IMR-90 (cell line): ENCODE results near the gene CLEC4G. TPM values are rescaled to one million over a fixed set of nuclear protein-coding genes. Genes with fewer than 3 reads are reported as not detected.

Source experiments
- ATAC-seq: fragments of 200-7000 bp; cut with Tn5 transposase; 2 replicates; pipeline ENCODE4 v1.9.1; 2020; ENCODE audit warnings: low read depth, mild to moderate bottlenecking, moderate library complexity
- BruUV-seq: library from RNA; stranded (reverse); fragments of 400-500 nt; replicated peaks from 2 replicates; lab custom pipeline; 2021; lab: Mats Ljungman, UMichigan
- CTCF ChIA-PET: fragments of 300-600 bp; formaldehyde crosslinking; extraction: SDS; loops from one replicate; lab custom pipeline; 2021; ENCODE audit warnings: antibody characterized with exemption; lab: Yijun Ruan, JAX
- POLR2A ChIA-PET: fragments of 300-600 bp; sonication (Branson Sonifier 250); formaldehyde crosslinking; loops from one replicate; lab custom pipeline; 2022; ENCODE audit warnings: antibody characterized with exemption; ENCODE audit not compliant: unreplicated experiment; lab: Charles Lee
- DNase-seq: peaks from one replicate; pipeline ENCODE4 v3.0.0; 2013
- H2AFZ ChIP-seq: replicated peaks from 2 replicates; pipeline ENCODE3; 2013; ENCODE audit warnings: low read length, mild to moderate bottlenecking; ENCODE audit not compliant: poor library complexity
- H2AK5ac ChIP-seq: 2 replicates; pipeline ENCODE4 v1.6.1; 2013; ENCODE audit warnings: low read depth, low read length, inconsistent platforms
- H2AK9ac ChIP-seq: replicated peaks from 2 replicates; pipeline ENCODE3; 2013; ENCODE audit warnings: mild to moderate bottlenecking, low read depth, low read length, moderate library complexity; ENCODE audit not compliant: poor library complexity
- H2BK120ac ChIP-seq: 2 replicates; pipeline ENCODE4 v1.6.1; 2013; ENCODE audit warnings: low read depth, low read length, inconsistent platforms
- H2BK15ac ChIP-seq: 3 replicates; pipeline ENCODE4 v1.6.1; 2013; ENCODE audit warnings: low read depth, low read length, inconsistent platforms
- H2BK20ac ChIP-seq: 2 replicates; pipeline ENCODE4 v1.6.1; 2013; ENCODE audit warnings: low read depth, mild to moderate bottlenecking, inconsistent platforms, low read length, moderate library complexity
- H2BK5ac ChIP-seq: 2 replicates; pipeline ENCODE4 v1.6.1; 2013; ENCODE audit warnings: mild to moderate bottlenecking, low read depth, low read length, inconsistent platforms; ENCODE audit not compliant: poor library complexity, severe bottlenecking
- H3K14ac ChIP-seq: replicated peaks from 2 replicates; pipeline ENCODE4 v1.6.1; 2013; ENCODE audit warnings: low read depth, low read length, inconsistent platforms
- H3K18ac ChIP-seq: 2 replicates; pipeline ENCODE4 v1.6.1; 2013; ENCODE audit warnings: low read depth, low read length, control low read depth
- H3K23ac ChIP-seq: 2 replicates; pipeline ENCODE4 v1.6.1; 2013; ENCODE audit warnings: low read depth, low read length, inconsistent platforms
- H3K27ac ChIP-seq: 2 replicates; pipeline ENCODE4 v1.5.1; 2013; ENCODE audit warnings: mild to moderate bottlenecking, control low read depth, low read length; ENCODE audit not compliant: insufficient read depth
- H3K27me3 ChIP-seq: 2 replicates; pipeline ENCODE4 v1.6.1; 2013; ENCODE audit warnings: low read length; ENCODE audit not compliant: control insufficient read depth, insufficient read depth
- H3K36me3 ChIP-seq: 2 replicates; pipeline ENCODE4 v1.6.1; 2013; ENCODE audit warnings: low read length, mixed read lengths; ENCODE audit not compliant: control insufficient read depth, insufficient read depth
- H3K4ac ChIP-seq: 2 replicates; pipeline ENCODE4 v1.6.1; 2013; ENCODE audit warnings: low read depth, low read length, inconsistent platforms
- H3K4me1 ChIP-seq: 2 replicates; pipeline ENCODE4 v1.6.1; 2013; ENCODE audit warnings: low read length, mixed read lengths; ENCODE audit not compliant: control insufficient read depth, insufficient read depth
- H3K4me2 ChIP-seq: 2 replicates; pipeline ENCODE4 v1.6.1; 2013; ENCODE audit warnings: low read depth, mild to moderate bottlenecking, control low read depth, low read length, moderate library complexity
- H3K4me3 ChIP-seq: 2 replicates; pipeline ENCODE4 v1.5.1; 2013; ENCODE audit warnings: low read depth, mild to moderate bottlenecking, control low read depth, low read length, moderate library complexity; ENCODE audit not compliant: insufficient read depth
- H3K56ac ChIP-seq: 2 replicates; pipeline ENCODE4 v1.6.1; 2013; ENCODE audit warnings: low read length, inconsistent platforms; ENCODE audit not compliant: insufficient read depth; ENCODE audit errors: extremely low read depth
- H3K79me1 ChIP-seq, 2 experiments: 2 replicates each; pipeline ENCODE4 v1.6.1; 2013; ENCODE audit warnings: low read length in 2 of 2, inconsistent platforms in 1 of 2, low read depth in 1 of 2
- H3K9ac ChIP-seq: 2 replicates; pipeline ENCODE4 v1.6.1; 2013; ENCODE audit warnings: low read depth, low read length, control low read depth
- H3K9me1 ChIP-seq: 2 replicates; pipeline ENCODE4 v1.6.1; 2013; ENCODE audit warnings: low read length, inconsistent platforms; ENCODE audit not compliant: insufficient read depth
- H3K9me3 ChIP-seq: 2 replicates; pipeline ENCODE4 v1.6.1; 2013; ENCODE audit warnings: low read length; ENCODE audit not compliant: control insufficient read depth, insufficient read depth
- H4K20me1 ChIP-seq: 2 replicates; pipeline ENCODE4 v1.6.1; 2013; ENCODE audit warnings: low read length, inconsistent platforms; ENCODE audit not compliant: insufficient read depth
- H4K5ac ChIP-seq: 2 replicates; pipeline ENCODE4 v1.6.1; 2013; ENCODE audit warnings: mild to moderate bottlenecking, low read depth, low read length, control low read depth
- H4K8ac ChIP-seq, 2 experiments: 2 replicates each; pipeline ENCODE4 v1.6.1; 2013; ENCODE audit warnings: low read depth in 2 of 2, low read length in 2 of 2, control low read depth in 1 of 2, inconsistent platforms in 1 of 2
- H4K91ac ChIP-seq: 2 replicates; pipeline ENCODE4 v1.6.1; 2013; ENCODE audit warnings: low read depth, low read length, inconsistent platforms; ENCODE audit not compliant: insufficient read depth
- CEBPB ChIP-seq: IDR thresholded peaks from 2 replicates; pipeline ENCODE4 v1.6.1; 2012; ENCODE audit warnings: low read depth, low read length, improper control_type of control experiment
- ELK1 ChIP-seq: fragments of 150-350 bp; IDR thresholded peaks from 2 replicates; pipeline ENCODE4 v1.6.1; 2016; ENCODE audit warnings: low read depth, mild to moderate bottlenecking, low read length, moderate library complexity, borderline replicate concordance
- MAFK ChIP-seq: IDR thresholded peaks from 2 replicates; pipeline ENCODE4 v1.6.1; 2012; ENCODE audit warnings: low read depth, low read length, improper control_type of control experiment
- MXI1 ChIP-seq: IDR thresholded peaks from 2 replicates; pipeline ENCODE4 v1.6.1; 2012; ENCODE audit warnings: low read depth, mild to moderate bottlenecking, low read length, moderate library complexity, borderline replicate concordance
- NFE2L2 ChIP-seq: fragments of 150-350 bp; IDR thresholded peaks from 2 replicates; pipeline ENCODE4 v1.6.1; 2016; ENCODE audit warnings: low read depth, mild to moderate bottlenecking, low read length
- RAD21 ChIP-seq: IDR thresholded peaks from 2 replicates; pipeline ENCODE4 v1.6.1; 2012; ENCODE audit warnings: low read length, improper control_type of control experiment
- RCOR1 ChIP-seq: IDR thresholded peaks from 2 replicates; pipeline ENCODE4 v1.6.1; 2012; ENCODE audit warnings: mild to moderate bottlenecking, low read length, improper control_type of control experiment; ENCODE audit not compliant: insufficient replicate concordance
- SMC3 ChIP-seq: fragments of 150-350 bp; IDR thresholded peaks from 2 replicates; pipeline ENCODE4 v1.6.1; 2016; ENCODE audit warnings: low read depth, mild to moderate bottlenecking, antibody characterized with exemption, low read length, moderate library complexity
- USF2 ChIP-seq: fragments of 150-350 bp; IDR thresholded peaks from 2 replicates; pipeline ENCODE4 v1.6.1; 2017; ENCODE audit warnings: mild to moderate bottlenecking, antibody characterized with exemption, low read length, low read depth
- WGBS, 2 experiments: methylation state at CpG; one replicate each; pipeline versions ENCODE4 v1.1.5 to v1.1.7; 2013; ENCODE audit warnings: missing lambda C conversion rate in 2 of 2; ENCODE audit not compliant: insufficient read length in 1 of 2; ENCODE audit errors: extremely low coverage in 2 of 2; 5-methylcytosine and 5-hydroxymethylcytosine counted together
- dilution Hi-C: fragments of 300-500 bp; cut with HindIII; formaldehyde crosslinking; loops from one replicate; pipeline ENCODE4 v1.14.3; 2018; ENCODE audit warnings: low sequenced_read_pairs; ENCODE audit not compliant: unreplicated experiment
- in situ Hi-C: fragments of 300-500 bp; cut with MboI; formaldehyde crosslinking; loops from 3 replicates; pipeline ENCODE4 v1.14.3; 2019; ENCODE audit warnings: low sequenced_read_pairs, inconsistent platforms, mixed read lengths
- intact Hi-C: fragments of 100-400 bp; cut with micrococcal nuclease; formaldehyde crosslinking; loops from 2 replicates; pipeline ENCODE4 v1.10.0; 2022
- polyA plus RNA-seq, 3 experiments: library from polyadenylated mRNA; depleted of rRNA; stranded (reverse); fragments of >200 nt; gene quantifications; 2 replicates each; pipeline ENCODE4 v1.2.3, GENCODE V29; 2012; ENCODE audit warnings: low replicate concordance in 1 of 3
- total RNA-seq: library from RNA; depleted of rRNA; stranded (reverse); fragments of >200 nt; gene quantifications from 2 replicates; pipeline ENCODE4 v1.2.3, GENCODE V29; 2012

Gene CLEC4G
- total and polyA plus RNA-seq, 2 of the 4 experiments (the other 2 are of a cell fraction) = not detected

- H3K4me2 ChIP-seq = no peak overlapping the region
- no peak overlapping the region for H2AK9ac ChIP-seq
- no peak overlapping the region for H4K5ac ChIP-seq
- H3K56ac ChIP-seq = no peak overlapping the region
- H4K8ac ChIP-seq = no peak overlapping the region
- peaks cover 9% of the 10 kb centered on the region for H3K27me3 ChIP-seq
- ATAC-seq (no peak), DNase-seq (no peak)
- no peak overlapping the region for H2BK15ac ChIP-seq
- no peak overlapping the region for H2AFZ ChIP-seq
- H4K20me1 ChIP-seq = no peaks in the 10 kb centered on the region
- no peaks in the 10 kb centered on the region for H3K9me1 ChIP-seq
- H2AK5ac ChIP-seq = no peak overlapping the region
- H2BK120ac ChIP-seq = no peak overlapping the region
- H4K91ac ChIP-seq = no peak overlapping the region
- in situ Hi-C loops (no loop called here), intact Hi-C loops (no loop called here), dilution Hi-C loops (no loop called here)
- H3K4me3 ChIP-seq = no peak overlapping the region
- H3K18ac ChIP-seq = no peak overlapping the region
- H2BK20ac ChIP-seq = no peak overlapping the region
- no peaks in the 10 kb centered on the region for H3K79me1 ChIP-seq
- H3K23ac ChIP-seq = no peak overlapping the region
- H3K14ac ChIP-seq = no peak overlapping the region
- H3K27ac ChIP-seq = no peak overlapping the region
- no peak overlapping the region for H3K9ac ChIP-seq
- H3K4ac ChIP-seq = no peak overlapping the region
- H3K9me3 ChIP-seq = no peaks in the 10 kb centered on the region
- TF ChIP-seq USF2 (no peak), RAD21 (no peak), NFE2L2 (no peak), ELK1 (no peak), RCOR1 (no peak), MXI1 (no peak), SMC3 (no peak), MAFK (no peak), CEBPB (no peak)
- 57% methylated on average over 5 of the region's 12 CpGs; no CpG with 5 or more reads in 1 of the 2 experiments for WGBS, 2 experiments
- H2BK5ac ChIP-seq = no peak overlapping the region
- H3K36me3 ChIP-seq = no peaks in the 10 kb centered on the region
- POLR2A ChIA-PET = no interaction called here
- no TSS peak for BruUV-seq
- CTCF ChIA-PET = no interaction called here
- no peaks in the 10 kb centered on the region for H3K4me1 ChIP-seq
Measured at GRCh38 chr19:7744871-7745650, 13.2 kb upstream of the CLEC4G start.
